ENCODE data around the gene SMCHD1. TPM values are rescaled to one million over a fixed set of nuclear protein-coding genes. Genes with fewer than 3 reads are reported as not detected.
"Not testable (repeated sequence)": the region's sequence is repeated elsewhere in the genome, so short reads cannot be mapped to it uniquely, and the experiment has no call there.

Gene SMCHD1
- total RNA-seq, 1 donor from 2014 or later: 28.3 TPM

DNA sequence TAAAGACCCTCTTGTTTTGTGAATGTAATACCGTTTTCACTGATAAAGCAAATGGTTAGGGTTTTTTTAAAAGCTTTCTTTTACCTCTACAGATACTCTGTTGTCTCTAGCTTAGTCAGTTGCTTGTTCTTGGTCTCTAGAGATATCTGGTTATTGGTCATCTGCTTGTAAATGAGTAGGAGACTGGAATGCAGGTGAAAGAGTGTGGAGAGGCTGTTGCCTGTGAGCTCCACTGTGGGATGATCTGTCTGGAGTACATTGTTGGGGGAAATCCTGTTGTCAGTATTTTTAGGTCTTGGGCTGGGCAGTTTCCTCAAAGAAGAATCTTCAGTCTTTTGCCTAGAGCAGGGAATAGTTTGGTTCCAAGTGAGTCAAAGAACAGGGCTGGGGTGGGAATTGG lies 67.7 kb downstream of the SMCHD1 start:
- TF ChIP-seq, protein P1, sequence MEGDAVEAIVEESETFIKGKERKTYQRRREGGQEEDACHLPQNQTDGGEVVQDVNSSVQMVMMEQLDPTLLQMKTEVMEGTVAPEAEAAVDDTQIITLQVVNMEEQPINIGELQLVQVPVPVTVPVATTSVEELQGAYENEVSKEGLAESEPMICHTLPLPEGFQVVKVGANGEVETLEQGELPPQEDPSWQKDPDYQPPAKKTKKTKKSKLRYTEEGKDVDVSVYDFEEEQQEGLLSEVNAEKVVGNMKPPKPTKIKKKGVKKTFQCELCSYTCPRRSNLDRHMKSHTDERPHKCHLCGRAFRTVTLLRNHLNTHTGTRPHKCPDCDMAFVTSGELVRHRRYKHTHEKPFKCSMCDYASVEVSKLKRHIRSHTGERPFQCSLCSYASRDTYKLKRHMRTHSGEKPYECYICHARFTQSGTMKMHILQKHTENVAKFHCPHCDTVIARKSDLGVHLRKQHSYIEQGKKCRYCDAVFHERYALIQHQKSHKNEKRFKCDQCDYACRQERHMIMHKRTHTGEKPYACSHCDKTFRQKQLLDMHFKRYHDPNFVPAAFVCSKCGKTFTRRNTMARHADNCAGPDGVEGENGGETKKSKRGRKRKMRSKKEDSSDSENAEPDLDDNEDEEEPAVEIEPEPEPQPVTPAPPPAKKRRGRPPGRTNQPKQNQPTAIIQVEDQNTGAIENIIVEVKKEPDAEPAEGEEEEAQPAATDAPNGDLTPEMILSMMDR (IDR thresholded peaks at IDR 0.05; ENCODE audit: unreplicated experiment): no peak
- Mint-ChIP-seq H3K9me3 (ENCODE audit: unreplicated experiment) (no peaks in the 10 kb centered on the region), H3K4me1 (ENCODE audit: unreplicated experiment) (peaks cover 13% of the 10 kb centered on the region), H3K27ac (ENCODE audit: unreplicated experiment) (peak overlapping the region; percentile 3), H3K4me3 (ENCODE audit: unreplicated experiment) (no peak overlapping the region), H3K27me3 (ENCODE audit: unreplicated experiment) (no peaks in the 10 kb centered on the region), H3K36me3 (ENCODE audit: low read depth, unreplicated experiment) (peaks cover 9% of the 10 kb centered on the region)
- DNase-seq (ENCODE audit: low spot score): no peak

DNA sequence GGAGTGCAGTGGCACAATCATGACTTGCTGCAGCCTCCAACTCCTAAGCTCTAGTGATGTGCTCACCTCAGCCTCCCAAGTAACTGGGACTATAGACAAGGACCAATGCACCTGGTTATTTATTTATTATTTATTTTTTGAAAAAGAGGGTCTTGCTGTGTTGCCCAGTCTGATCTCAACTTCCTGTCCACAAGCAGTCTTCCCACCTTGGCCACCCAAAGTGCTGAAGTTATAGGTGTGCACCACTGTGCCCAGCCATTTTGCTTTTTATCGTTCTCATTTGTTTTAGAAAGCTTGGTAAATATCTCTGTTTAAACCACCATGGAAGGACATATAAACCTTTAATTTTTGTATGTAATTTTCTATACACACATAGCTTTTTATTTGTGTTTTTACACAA lies 74.2 kb downstream of the SMCHD1 start:
- Mint-ChIP-seq H3K27me3 (ENCODE audit: unreplicated experiment) (no peaks in the 10 kb centered on the region), H3K9me3 (ENCODE audit: unreplicated experiment) (no peaks in the 10 kb centered on the region), H3K4me3 (ENCODE audit: unreplicated experiment) (no peak overlapping the region), H3K4me1 (ENCODE audit: unreplicated experiment) (peaks cover 12% of the 10 kb centered on the region), H3K36me3 (ENCODE audit: low read depth, unreplicated experiment) (peaks cover 12% of the 10 kb centered on the region), H3K27ac (ENCODE audit: unreplicated experiment) (no peak overlapping the region)
- DNase-seq (ENCODE audit: low spot score): no peak
- TF ChIP-seq, protein P1 (IDR thresholded peaks at IDR 0.05; ENCODE audit: unreplicated experiment): no peak

DNA sequence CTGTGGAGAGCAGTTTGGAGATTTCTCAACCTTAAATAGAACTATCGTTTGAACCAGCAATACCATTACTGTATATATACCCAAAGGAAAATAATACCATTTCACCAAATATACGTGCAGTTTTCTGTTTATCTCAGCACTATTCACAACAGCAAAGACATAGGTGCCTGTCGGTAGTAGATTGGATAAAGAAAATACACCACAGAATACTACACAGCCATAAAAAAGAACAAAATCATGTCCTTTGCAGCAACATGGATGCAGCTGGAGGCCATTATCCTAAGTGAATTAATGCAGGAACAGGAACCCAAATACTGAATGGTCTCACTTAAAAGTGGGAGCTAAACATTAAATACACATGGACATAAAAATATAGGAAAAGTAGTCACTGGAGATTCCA lies 81.3 kb downstream of the SMCHD1 start:
- Mint-ChIP-seq H3K4me1 (ENCODE audit: unreplicated experiment) (peaks cover 12% of the 10 kb centered on the region), H3K27ac (ENCODE audit: unreplicated experiment) (no peak overlapping the region), H3K27me3 (ENCODE audit: unreplicated experiment) (peaks cover 3% of the 10 kb centered on the region), H3K9me3 (ENCODE audit: unreplicated experiment) (no peaks in the 10 kb centered on the region), H3K36me3 (ENCODE audit: low read depth, unreplicated experiment) (peaks cover 24% of the 10 kb centered on the region), H3K4me3 (ENCODE audit: unreplicated experiment) (no peak overlapping the region)
- DNase-seq (ENCODE audit: low spot score): no peak
- TF ChIP-seq, protein P1 (IDR thresholded peaks at IDR 0.05; ENCODE audit: unreplicated experiment): no peak

DNA sequence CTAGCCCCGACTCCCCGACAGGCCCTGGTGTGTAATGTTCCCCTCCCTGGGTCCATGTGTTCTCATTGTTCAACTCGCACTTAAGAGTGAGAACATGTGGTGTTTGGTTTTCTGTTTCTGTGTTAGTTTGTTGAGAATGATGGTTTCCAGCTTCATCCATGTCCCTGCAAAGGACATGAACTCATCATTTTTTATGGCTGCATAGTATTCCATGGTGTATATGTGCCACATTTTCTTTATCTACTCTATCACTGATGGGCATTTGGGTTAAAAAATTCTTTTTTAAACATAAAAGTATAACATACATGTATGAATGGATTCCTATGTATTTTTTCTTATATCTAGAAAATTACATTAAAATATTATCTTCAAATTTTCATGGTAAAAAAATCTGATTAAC lies 84.6 kb downstream of the SMCHD1 start:
- not testable (repeated sequence) for H3K9me3 Mint-ChIP-seq (ENCODE audit: unreplicated experiment); H3K27me3 Mint-ChIP-seq (ENCODE audit: unreplicated experiment); H3K27ac Mint-ChIP-seq (ENCODE audit: unreplicated experiment); H3K4me1 Mint-ChIP-seq (ENCODE audit: unreplicated experiment); DNase-seq (ENCODE audit: low spot score); H3K4me3 Mint-ChIP-seq (ENCODE audit: unreplicated experiment)
- H3K36me3 Mint-ChIP-seq (ENCODE audit: low read depth, unreplicated experiment): peaks cover 16% of the 10 kb centered on the region

DNA sequence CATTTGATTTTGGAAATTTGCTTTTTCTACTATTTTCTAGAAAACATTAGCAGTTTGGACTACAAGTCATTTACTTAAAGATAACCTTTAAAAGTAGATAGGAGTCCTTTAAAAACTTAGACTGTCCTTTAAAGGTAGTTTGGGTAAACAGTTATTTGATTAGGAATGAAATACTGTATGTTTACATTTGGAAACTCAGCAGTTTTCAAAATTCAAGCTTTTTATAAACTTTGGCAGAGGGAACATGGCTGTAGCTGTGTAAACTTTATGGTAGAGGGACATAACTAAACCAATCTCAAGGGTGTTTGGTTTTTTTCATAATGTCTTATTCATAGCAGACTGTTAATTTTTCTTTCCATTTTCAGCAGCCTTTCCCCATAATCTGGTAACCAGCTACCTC lies 90.7 kb downstream of the SMCHD1 start:
- H3K27ac Mint-ChIP-seq (ENCODE audit: unreplicated experiment): no peak overlapping the region
- H3K36me3 Mint-ChIP-seq (ENCODE audit: low read depth, unreplicated experiment): peaks cover 16% of the 10 kb centered on the region
- no peak for DNase-seq (ENCODE audit: low spot score)
- no peaks in the 10 kb centered on the region for H3K4me1 Mint-ChIP-seq (ENCODE audit: unreplicated experiment)
- no peaks in the 10 kb centered on the region for H3K9me3 Mint-ChIP-seq (ENCODE audit: unreplicated experiment)
- no peak overlapping the region for H3K4me3 Mint-ChIP-seq (ENCODE audit: unreplicated experiment)
- TF ChIP-seq, protein P1 (IDR thresholded peaks at IDR 0.05; ENCODE audit: unreplicated experiment): no peak
- H3K27me3 Mint-ChIP-seq (ENCODE audit: unreplicated experiment): no peaks in the 10 kb centered on the region

DNA sequence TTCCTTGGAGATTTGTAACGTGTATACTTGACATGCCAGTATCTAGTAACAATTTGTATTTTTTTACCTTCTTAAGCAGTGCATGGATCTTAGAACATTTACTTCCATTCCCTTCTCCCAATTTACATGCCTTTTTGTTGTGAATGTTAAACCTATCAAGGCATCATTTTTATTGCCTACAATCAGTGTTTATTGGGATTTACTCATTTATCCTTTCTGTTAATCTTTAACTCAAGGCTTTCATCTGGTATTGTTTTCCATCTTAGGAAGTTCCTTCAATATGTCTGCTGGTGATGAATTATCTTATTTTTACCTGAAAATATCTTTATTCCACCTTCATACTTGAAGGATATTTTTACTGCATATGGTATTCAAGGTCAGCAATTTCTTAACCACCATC lies 102.8 kb downstream of the SMCHD1 start:
- Mint-ChIP-seq H3K27ac (ENCODE audit: unreplicated experiment) (no peak overlapping the region), H3K36me3 (ENCODE audit: low read depth, unreplicated experiment) (peaks cover 6% of the 10 kb centered on the region), H3K27me3 (ENCODE audit: unreplicated experiment) (no peaks in the 10 kb centered on the region), H3K4me1 (ENCODE audit: unreplicated experiment) (no peaks in the 10 kb centered on the region), H3K4me3 (ENCODE audit: unreplicated experiment) (no peak overlapping the region), H3K9me3 (ENCODE audit: unreplicated experiment) (no peaks in the 10 kb centered on the region)
- no peak for DNase-seq (ENCODE audit: low spot score)
- TF ChIP-seq, protein P1 (IDR thresholded peaks at IDR 0.05; ENCODE audit: unreplicated experiment): no peak

All from endothelial cell (in vitro differentiated cells).